GM12873 (cell line): ENCODE results near the gene PTPRQ.

Source experiments
- TF ChIP-seq, protein P1 (sequence below): IDR thresholded peaks from 2 replicates; pipeline ENCODE4 v1.5.1; 2012; ENCODE audit warnings: low read depth, mild to moderate bottlenecking, moderate library complexity, low read length, control low read depth; ENCODE audit not compliant: insufficient read depth; ENCODE audit errors: missing control alignments

Gene PTPRQ

DNA sequence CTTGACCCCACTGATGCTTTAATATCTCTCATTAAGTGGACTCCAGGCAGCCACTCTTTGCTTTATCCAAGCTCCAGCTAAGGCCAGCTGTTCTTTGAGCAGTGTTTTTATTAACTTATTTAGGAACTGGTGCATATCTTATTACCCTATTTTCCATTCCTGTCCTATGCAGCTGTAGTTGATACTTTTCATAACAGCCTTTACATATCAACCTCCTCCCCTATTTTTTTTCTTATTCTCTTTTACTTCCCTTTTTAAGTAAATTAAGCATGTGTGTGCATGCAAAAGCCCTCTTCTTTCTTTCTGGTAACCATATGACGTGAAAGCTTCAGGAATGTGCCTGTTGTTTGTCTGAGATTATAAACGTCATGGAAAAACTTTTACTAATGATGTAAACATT lies 121.2 kb downstream of the PTPRQ start:
- TF ChIP-seq, protein P1, sequence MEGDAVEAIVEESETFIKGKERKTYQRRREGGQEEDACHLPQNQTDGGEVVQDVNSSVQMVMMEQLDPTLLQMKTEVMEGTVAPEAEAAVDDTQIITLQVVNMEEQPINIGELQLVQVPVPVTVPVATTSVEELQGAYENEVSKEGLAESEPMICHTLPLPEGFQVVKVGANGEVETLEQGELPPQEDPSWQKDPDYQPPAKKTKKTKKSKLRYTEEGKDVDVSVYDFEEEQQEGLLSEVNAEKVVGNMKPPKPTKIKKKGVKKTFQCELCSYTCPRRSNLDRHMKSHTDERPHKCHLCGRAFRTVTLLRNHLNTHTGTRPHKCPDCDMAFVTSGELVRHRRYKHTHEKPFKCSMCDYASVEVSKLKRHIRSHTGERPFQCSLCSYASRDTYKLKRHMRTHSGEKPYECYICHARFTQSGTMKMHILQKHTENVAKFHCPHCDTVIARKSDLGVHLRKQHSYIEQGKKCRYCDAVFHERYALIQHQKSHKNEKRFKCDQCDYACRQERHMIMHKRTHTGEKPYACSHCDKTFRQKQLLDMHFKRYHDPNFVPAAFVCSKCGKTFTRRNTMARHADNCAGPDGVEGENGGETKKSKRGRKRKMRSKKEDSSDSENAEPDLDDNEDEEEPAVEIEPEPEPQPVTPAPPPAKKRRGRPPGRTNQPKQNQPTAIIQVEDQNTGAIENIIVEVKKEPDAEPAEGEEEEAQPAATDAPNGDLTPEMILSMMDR = no peak

DNA sequence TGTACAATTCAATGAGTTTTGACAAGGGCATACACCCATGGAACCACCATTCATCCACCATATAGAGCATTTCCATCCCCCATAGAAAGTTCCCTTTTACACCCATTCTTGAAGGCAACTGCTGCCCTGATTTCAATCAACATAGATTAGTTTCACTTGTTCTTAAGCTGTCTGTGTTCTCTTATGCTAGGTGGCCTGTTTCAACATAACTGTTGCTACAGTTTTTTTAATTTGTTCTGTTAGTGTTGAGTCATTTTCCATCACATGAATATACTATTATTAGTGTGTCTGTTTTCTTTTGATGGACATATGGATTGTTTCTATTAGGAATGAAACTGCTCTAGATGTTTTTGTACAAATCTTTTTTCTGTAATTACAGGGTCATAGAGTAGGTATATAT lies 123.4 kb downstream of the PTPRQ start:
- TF ChIP-seq, protein P1 = no peak

DNA sequence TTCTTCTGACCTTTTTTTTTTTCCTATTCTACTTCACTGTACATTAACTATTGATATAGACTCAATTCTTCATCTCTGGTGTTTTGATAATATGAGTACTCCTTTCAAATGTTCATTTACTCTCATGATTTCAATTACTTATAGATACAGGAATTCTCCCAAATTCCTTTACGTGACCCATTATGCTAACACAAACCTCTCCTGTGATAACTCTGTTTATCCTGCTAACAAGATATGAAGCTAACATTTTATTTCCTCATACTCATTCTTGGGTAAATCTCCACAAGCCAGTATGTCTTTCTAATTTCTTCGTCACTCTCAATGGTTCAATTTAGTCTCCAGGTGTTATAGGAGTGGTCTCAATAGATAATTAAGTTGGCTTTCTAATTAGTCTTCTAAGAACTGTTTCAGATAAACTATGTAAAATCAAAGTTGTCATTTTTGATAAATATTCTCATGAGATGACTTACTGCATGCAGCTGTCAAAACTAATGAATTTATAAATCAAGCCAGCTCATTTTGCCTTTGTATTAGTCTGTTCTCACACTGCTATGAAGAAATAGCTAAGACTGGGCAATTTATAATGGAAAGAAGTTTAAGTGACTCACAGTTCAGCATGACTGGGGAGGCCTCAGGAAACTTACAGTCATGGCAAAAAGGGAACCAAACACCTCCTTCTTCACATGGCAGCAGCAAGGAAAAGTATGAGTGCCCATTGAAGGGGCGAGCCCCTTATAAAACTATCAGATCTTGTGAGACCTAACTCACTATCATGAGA lies 132.8 kb downstream of the PTPRQ start:
- TF ChIP-seq, protein P1 = no peak

DNA sequence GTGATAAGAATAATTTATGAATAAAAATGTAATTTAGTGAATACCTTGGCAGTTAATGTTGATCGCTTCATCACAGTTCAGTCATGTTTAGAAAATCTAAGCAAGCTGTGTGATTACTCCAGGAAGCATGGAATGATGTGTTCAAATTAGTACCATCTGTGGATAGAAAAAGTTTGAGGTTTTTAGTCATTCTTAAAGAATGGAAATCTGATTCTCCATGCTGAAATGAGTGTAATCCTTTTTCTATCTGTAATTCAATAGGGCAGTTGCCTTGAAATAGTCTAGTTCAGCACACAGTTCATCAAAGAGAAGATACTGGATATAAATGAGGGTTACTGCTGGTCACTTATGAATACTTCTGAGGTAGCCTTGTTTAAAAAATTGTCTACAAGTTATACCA lies 136.2 kb downstream of the PTPRQ start:
- TF ChIP-seq, protein P1 = no peak

DNA sequence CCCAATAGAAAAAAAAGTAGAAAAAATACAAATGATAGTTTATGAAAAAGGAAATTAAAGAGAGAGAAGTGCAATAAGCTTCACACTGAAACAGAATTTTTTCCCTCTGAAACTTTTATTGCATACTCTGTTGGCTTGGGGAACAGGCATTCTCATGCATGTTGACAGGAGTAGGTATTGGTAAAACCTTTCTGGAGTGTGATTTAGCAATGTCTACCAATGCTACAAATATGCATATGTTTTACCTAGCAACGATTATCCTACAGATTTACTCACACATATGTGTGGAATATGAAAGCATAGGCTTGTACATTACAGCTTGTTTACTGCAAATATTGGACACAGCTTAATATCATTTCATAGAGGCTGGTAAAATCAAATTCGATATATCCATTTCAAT lies 137.7 kb downstream of the PTPRQ start:
- TF ChIP-seq, protein P1 = no peak

DNA sequence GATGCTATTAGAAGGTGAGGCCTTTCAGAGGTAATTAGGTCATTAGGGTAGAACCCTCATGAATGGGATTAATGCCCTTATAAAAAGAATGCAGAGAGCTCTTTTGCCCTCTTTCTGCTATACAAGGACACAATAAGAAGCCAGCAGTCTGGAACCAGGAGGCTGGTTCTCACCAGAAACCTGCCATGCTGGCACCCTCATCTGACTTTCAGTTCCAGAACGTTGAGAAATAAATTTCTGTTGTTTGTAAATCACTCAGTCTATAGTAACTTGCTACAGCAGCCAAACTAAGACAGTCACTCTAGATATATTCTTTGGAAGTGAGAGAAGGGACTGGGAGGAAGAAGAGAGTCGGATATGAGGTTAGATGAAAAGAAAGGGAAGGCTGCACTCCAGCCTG lies 138.4 kb downstream of the PTPRQ start:
- TF ChIP-seq, protein P1 = no peak

DNA sequence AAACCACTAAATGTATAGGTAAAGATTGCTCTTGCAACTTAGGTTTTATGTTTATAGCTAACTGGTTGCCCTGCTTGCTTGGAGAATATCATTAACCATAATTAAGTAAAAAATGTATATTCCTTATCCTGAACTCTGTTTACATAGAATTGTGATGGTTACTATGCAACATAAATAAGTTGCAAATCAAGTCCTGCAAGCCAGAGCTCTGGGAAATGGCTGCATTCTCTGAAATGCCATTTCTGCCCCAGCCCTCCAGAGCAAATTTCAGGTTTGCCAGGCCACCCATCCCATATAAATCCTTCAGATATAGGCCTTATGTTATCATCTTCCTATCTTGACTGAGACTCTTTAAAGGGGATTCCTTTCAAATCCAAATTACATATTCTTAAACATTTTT lies 145.0 kb downstream of the PTPRQ start:
- TF ChIP-seq, protein P1 = no peak
